ENCODE data around the gene PROSER2. TPM values are rescaled to one million over a fixed set of nuclear protein-coding genes. Genes with fewer than 3 reads are reported as not detected.
A peak's percentile ranks its signal among the peaks of the same experiment; 100 is the strongest.

Gene PROSER2
- total and polyA plus RNA-seq, 12 donors: 0.34 to 1.6 (median 0.76) TPM

DNA sequence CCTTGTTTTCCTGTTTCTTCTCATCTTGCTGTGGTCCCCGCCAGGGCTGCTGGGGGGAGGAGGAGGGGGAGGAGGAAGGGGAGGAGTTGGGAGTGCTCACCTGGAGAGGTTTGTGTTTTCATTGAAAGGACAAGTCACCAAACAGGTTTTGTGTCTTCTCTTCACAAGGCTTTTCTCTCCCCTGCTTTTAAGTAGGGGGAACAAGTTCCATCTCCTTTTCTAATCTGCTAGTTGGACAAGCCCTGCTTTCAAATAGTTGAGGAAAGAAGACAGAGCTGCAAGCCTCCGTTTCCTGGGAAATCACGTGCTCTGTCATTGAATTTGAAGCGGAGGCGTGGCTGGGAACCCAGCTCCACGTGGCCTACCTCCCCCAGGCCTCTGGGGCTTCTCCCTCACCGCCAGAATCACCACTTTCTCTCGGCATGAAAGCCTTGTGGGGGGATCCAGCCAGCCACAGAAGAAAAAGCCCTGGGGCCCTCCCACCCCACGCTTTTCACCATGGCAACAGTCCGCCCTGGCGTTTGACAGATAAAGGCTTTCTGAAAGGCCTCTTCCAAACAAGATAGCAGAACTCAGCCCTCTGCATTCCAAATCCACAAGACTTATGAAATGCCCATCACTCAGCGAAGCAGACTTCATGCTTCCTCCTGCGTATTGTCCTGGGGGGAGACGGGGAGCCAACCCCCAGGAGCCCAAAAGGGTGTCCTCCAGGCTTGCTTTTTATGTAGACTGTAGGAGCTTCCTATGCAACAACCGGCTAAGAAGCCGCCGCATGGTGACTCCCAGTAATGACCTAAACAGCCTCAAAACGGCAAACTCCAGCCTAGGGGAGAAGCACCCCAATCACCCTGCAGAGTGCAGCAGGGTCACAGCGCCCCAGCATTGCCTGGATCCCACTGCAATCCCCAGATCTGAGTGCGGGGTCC, 51.7 kb downstream of the PROSER2 start:
- DNase-seq: peak in 1 of 2 donors; percentile 35
- WGBS, 2 donors: 35 to 38% methylated on average over 20 of the region's 20 CpGs
- intact Hi-C loops (cut with DNase I): no loop called here
- peak; percentile 12 to 59 (median 33) for ATAC-seq
- TF ChIP-seq, protein P1, sequence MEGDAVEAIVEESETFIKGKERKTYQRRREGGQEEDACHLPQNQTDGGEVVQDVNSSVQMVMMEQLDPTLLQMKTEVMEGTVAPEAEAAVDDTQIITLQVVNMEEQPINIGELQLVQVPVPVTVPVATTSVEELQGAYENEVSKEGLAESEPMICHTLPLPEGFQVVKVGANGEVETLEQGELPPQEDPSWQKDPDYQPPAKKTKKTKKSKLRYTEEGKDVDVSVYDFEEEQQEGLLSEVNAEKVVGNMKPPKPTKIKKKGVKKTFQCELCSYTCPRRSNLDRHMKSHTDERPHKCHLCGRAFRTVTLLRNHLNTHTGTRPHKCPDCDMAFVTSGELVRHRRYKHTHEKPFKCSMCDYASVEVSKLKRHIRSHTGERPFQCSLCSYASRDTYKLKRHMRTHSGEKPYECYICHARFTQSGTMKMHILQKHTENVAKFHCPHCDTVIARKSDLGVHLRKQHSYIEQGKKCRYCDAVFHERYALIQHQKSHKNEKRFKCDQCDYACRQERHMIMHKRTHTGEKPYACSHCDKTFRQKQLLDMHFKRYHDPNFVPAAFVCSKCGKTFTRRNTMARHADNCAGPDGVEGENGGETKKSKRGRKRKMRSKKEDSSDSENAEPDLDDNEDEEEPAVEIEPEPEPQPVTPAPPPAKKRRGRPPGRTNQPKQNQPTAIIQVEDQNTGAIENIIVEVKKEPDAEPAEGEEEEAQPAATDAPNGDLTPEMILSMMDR (IDR thresholded peaks at IDR 0.05): no peak
- Histone ChIP-seq H3K27ac (peak overlapping the region in 5 of 10 donors; percentile 19 to 55 (median 31)), H3K4me1 (peaks cover 11 to 44% (median 30%) of the 10 kb centered on the region in 9 donors), H3K27me3 (peaks cover 0 to under 1% (median 0%) of the 10 kb centered on the region in 7 donors), H3K9me3 (no peaks in the 10 kb centered on the region), H3K4me3 (no peak overlapping the region), H3K36me3 (no peaks in the 10 kb centered on the region)

DNA sequence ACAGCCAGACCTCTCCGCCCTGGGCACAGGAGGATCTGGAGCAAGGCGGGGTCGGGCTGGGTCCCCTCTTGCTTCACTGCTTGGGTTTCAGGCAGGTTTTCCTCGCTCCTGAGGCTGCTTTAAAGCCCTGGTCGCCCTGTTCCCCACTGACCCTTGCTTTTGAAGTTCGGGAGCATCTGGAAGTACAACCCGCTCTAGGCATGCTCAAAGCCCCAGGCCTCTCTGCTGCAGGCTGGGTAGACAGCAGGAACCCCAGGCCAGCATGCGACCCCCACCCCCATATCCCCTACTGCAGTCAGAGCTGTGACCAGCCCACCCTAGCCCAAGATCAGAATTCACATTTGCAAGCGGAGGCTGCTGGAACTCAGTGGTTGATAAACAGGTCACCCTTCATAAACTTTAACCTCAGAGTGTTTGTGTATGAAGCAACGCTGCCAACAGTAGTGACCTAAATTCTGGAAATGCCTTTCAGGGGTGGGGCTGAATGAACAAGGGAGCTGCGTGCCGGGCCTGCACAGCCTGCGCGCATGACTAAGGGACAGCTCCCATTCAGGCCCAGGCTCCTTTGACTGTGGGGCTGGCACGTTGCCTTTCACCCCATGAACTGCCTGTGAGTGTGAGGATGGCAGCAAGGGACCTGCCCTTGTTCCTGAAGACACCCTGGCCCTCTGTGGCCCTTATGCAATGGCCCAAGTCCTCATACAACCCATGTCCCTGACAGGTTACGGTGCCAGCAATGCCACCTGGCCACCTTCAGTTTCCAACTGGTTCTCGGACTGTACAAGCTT, 52.5 kb downstream of the PROSER2 start:
- Histone ChIP-seq H3K27ac (peak overlapping the region in 6 of 10 donors; percentile 25 to 55 (median 40)), H3K36me3 (no peaks in the 10 kb centered on the region), H3K4me1 (peaks cover 11 to 38% (median 30%) of the 10 kb centered on the region in 9 donors), H3K27me3 (no peaks in the 10 kb centered on the region), H3K4me3 (no peak overlapping the region), H3K9me3 (no peaks in the 10 kb centered on the region)
- 50 to 56% methylated on average over 17 of the region's 17 CpGs for WGBS, 2 donors
- TF ChIP-seq, protein P1 (IDR thresholded peaks at IDR 0.05): no peak
- intact Hi-C loops (cut with DNase I): no loop called here
- DNase-seq (peak; percentile 72 to 73), ATAC-seq (peak; percentile 82 to 94 (median 88))

DNA sequence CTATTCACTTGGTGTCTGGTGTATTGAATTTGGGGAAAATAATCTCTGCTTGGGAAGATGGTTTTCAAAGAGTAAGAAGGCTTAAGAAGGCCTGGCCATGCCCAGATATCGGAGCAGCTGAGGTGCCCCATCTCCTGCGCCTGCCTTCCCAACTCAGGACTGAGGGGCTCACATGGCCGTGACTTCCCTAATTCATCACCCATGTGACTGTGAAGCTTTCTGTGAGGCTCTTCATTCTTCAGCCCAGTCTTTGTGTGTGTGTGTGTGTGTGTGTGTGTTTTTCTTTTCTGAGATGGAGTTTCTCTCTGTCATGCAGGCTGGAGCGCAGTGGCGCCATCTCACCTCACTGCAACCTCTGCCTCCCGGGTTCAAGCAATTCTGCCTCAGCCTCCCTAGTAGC, 53.2 kb downstream of the PROSER2 start:
- no peak for ATAC-seq
- Histone ChIP-seq H3K4me1 (peaks cover 11 to 33% (median 27%) of the 10 kb centered on the region in 9 donors), H3K27me3 (no peaks in the 10 kb centered on the region), H3K27ac (peak overlapping the region in 6 of 10 donors; percentile 25 to 53 (median 30)), H3K4me3 (no peak overlapping the region), H3K9me3 (no peaks in the 10 kb centered on the region), H3K36me3 (no peaks in the 10 kb centered on the region)
- intact Hi-C loops (cut with DNase I): no loop called here
- DNase-seq: no peak
- WGBS, 2 donors: 94 to 95% methylated on average over 4 to 6 of the region's 6 CpGs
- TF ChIP-seq, protein P1 (IDR thresholded peaks at IDR 0.05): no peak

All from heart right ventricle (tissue), 16 donors.